Fibroblast of villous mesenchyme (primary cell): ENCODE results near the gene UBR1. TPM values are rescaled to one million over a fixed set of nuclear protein-coding genes. Genes with fewer than 3 reads are reported as not detected.
A peak's percentile ranks its signal among the peaks of the same experiment; 100 is the strongest.
"Not testable (repeated sequence)": the region's sequence is repeated elsewhere in the genome, so short reads cannot be mapped to it uniquely, and the experiment has no call there.

Source experiments
- DNase-seq: peaks from one replicate; pipeline ENCODE4 v3.0.0-alpha.2; 2010; ENCODE audit warnings: low read depth
- H3K4me3 ChIP-seq: 2 replicates; pipeline ENCODE4 v1.5.1; 2011; ENCODE audit warnings: low read depth, mild to moderate bottlenecking, low read length
- total RNA-seq: library from RNA; depleted of rRNA; stranded (reverse); fragments of >200 nt; gene quantifications from 2 replicates; pipeline ENCODE4 v1.2.3, GENCODE V29; 2012
- TF ChIP-seq, protein P1 (sequence below): IDR thresholded peaks from 2 replicates; pipeline ENCODE4 v1.5.1; 2012; ENCODE audit warnings: low read depth, mild to moderate bottlenecking, low read length; ENCODE audit not compliant: insufficient read depth

UBR1 gene
- total RNA-seq, 1 donor: 76.0 TPM

DNA sequence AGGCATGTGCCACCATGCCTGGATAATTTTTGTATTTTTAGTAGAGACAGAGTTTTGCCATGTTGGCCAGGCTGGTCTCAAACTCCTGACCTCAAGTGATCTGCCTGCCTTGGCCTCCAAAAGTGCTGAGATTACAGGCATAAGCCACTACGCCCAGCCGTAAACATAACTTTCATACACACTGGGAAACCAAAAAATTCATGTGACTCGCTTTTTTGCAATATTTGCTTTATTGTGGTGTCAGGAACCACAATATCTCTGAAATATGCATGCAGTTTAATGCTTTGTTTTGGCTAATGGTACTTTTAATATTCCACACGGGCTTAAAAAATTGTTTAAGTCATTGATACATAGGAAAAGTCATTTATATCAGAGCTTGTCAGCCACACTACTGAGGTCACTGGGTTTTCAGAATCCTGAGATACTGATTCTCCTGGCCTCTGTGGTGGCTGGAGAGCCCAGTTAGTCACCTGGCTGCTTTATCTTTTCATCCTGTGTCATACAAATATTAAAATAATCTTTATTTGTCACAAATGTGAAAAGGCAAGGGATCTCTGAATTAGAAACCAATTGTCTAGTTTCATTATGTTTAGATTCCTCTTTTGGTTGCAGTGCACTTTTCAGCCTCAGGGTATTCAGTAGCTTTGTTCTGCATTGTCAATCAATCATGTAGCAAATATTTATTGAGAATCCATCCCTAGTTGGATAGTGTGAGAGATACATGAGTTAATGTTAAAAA is 37.5 kb upstream of the UBR1 start:
- TF ChIP-seq, protein P1, sequence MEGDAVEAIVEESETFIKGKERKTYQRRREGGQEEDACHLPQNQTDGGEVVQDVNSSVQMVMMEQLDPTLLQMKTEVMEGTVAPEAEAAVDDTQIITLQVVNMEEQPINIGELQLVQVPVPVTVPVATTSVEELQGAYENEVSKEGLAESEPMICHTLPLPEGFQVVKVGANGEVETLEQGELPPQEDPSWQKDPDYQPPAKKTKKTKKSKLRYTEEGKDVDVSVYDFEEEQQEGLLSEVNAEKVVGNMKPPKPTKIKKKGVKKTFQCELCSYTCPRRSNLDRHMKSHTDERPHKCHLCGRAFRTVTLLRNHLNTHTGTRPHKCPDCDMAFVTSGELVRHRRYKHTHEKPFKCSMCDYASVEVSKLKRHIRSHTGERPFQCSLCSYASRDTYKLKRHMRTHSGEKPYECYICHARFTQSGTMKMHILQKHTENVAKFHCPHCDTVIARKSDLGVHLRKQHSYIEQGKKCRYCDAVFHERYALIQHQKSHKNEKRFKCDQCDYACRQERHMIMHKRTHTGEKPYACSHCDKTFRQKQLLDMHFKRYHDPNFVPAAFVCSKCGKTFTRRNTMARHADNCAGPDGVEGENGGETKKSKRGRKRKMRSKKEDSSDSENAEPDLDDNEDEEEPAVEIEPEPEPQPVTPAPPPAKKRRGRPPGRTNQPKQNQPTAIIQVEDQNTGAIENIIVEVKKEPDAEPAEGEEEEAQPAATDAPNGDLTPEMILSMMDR: no peak
- H3K4me3 ChIP-seq: no peak overlapping the region
- DNase-seq: peak; percentile 24

DNA sequence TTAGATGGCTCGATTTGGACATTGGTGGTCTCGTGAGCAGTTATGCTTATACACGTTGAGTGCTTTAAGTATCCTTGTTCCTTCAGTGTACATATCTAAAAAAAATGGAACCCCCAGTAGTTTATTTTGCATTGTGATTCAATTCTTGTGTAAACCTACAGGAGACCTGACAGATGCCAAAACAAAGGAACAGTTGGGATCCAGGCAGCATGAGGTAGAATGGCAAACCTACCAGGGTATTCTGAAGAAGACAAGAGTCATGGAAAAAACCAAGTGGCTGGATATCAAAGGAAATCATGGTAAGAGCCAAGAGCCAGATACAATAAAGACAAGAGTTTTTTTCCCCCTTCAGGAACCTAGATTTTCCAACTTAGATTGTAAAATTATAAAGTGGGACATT is 29.5 kb upstream of the UBR1 start:
- no peak for DNase-seq
- H3K4me3 ChIP-seq: no peak overlapping the region
- TF ChIP-seq, protein P1: no peak

DNA sequence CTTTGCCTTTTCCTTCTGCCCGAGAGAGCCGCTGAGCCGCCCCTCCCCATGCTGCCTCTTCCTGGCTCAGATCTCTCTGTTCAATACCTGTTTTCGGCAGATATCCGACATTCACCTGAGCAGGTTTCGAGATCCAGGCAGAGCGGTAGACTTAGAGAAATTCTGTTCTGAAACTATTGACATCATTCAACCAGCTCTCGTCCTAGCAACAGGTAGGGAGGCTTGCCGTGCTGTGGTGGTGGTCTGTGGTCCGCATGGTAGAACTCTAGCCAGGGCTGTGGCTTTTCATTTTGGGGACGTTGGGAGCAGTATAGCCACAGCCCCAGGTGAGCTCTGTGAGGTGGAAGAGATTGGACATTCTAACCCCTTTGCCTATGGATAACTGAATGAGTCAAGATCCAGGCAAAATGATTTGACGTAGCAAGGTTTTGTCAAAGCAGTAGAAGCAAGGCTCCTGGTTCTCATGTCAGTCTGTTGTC is 28.4 kb upstream of the UBR1 start:
- peak overlapping the region; percentile 77 for H3K4me3 ChIP-seq
- TF ChIP-seq, protein P1: no peak
- DNase-seq: no peak

DNA sequence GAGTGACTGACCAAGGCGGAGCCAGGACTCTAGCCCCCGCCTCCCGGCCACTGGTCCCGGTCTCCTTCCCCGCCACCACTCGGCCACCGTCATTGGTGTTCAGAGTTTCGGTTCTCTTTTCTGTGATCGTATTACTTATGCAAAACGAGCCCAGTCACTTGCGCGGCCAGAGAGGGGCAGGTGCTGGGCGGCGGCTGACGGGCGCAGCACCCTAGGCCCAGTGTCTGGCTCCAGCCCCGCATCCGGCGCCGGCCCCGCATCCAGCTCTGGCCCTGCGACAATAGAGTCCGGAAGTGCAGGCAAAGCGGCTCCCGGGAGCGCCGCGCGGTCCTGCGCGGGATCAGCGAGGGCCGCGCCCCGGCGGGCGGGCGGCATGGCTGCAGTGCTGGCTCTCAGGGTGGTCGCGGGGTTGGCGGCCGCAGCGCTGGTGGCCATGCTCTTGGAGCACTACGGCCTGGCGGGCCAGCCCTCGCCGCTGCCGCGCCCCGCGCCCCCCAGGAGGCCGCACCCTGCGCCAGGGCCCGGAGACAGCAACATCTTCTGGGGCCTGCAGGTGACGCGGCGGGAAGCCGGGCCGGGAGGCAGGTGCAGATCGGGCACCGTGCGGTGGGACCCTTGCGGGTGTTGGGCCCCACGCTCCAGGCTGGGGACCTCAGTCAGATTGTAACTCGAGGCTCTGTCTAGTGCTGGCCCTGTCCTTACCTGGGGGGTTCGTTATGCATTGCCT is 27.8 kb upstream of the UBR1 start, which contains the start of gene TMEM62:
TMEM62 (plus strand) TSS at position 157 of the 727 bp plus-strand sequence; CDS start at position 374, 217 bp downstream.
- peak within 1 kb of the TSS; percentile 77 for H3K4me3 ChIP-seq
- TF ChIP-seq, protein P1: no peak
- DNase-seq: peak; percentile 60

DNA sequence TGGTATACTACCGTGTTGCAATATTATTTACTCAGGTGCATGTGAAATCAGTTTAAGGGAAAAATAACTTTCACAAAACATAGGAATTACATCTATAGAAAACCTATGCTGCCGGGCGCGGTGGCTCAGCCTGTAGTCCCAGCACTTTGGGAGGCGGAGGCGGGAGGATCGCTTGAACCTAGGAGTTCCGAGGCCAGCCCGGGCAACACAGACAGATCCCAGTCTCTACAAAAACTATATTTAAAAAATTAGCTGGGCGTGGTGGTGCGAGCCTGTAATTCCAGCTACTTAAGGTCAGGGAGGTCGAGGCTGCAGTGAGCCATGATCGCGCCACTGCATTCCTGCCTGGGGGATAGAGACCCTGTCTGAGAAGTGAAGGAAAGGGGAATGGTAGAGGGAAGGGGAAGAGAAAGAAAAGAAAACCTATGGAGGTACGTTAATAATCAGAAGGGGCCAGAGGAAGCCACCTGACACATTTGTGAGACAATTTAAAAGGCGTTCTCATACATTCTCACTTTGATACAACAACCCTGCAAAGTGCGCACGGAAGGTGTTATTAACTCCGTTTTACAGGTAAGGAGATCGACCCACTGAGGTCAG is 27.1 kb upstream of the UBR1 start:
- TF ChIP-seq, protein P1: no peak
- peak overlapping the region; percentile 77 for H3K4me3 ChIP-seq
- DNase-seq: no peak

DNA sequence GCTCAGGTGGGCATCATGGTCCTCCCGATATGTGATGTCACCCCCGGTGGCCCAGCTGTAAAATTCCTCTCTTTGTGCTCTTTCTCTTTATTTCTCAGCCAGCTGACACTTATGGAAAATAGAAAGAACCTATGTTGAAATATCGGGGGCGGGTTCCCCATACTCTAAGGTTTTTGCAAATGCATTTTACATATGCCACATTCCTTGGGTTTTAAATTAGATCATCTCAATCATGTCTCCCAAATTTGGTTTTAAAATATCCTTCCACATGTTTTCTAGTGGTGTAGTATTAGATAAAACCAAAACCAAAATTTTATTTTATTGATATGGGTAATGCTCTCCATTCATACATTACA is 23.1 kb upstream of the UBR1 start:
- TF ChIP-seq, protein P1: no peak
- no peak for DNase-seq

DNA sequence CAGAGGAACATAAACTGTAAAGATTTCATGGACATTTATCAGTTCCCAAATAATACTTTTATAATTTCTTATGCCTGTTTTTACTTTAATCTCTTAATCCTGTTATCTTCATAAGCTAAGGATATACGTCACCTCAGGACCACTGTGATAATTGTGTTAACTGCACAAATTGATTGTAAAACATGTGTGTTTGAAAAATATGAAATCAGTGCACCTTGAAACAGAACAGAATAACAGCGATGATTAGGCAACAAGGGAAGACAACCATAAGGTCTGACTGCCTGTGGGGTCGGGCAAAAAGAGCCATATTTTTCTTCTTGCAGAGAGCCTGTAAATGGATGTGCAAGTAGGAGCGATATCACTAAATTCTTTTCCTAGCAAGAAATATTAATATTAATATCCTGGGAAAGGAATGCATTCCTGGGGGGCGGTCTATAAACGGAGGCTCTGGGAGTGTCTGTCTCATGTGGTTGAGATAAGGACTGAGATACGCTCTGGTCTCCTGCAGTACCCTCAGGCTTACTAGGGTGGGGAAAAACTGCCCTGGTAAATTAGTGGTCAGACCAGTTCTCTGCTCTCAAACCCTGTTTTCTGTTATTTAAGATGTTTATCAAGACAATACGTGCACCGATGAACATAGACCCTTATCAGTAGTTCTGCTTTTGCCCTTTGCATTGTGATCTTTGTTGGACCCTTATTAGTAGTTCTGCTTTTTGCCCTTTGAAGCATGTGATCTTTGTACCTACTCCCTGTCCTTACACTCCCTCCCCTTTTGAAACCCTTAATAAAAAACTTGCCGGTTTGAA is 22.5 kb upstream of the UBR1 start:
- not testable (repeated sequence) for DNase-seq, H3K4me3 ChIP-seq

More for the DNA sequence above, 23.1 kb upstream of the UBR1 start:
- H3K4me3 ChIP-seq: no peak overlapping the region
